K562 (cell line): ENCODE data around the gene CEP85L. TPM values are rescaled to one million over a fixed set of nuclear protein-coding genes. Genes with fewer than 3 reads are reported as not detected.

ENCODE experiments used
- ATAC-seq: fragments of 200-7000 bp; cut with Tn5 transposase; 3 replicates; pipeline ENCODE4 v1.9.1; 2020; ENCODE audit warnings: moderate library complexity
- BruUV-seq: library from RNA; stranded (reverse); fragments of 400-500 nt; replicated peaks from 2 replicates; lab custom pipeline; 2021; lab: Mats Ljungman, UMichigan
- CTCF ChIA-PET: fragments of 300-600 bp; formaldehyde crosslinking; extraction: SDS; loops from one replicate; lab custom pipeline; 2021; ENCODE audit warnings: low intra/inter-chr PET ratio; lab: Yijun Ruan, JAX
- POLR2A ChIA-PET: fragments of 300-600, 350-650 bp; sonication (Branson Sonifier 250); formaldehyde crosslinking; extraction: SDS; loops from one replicate; lab custom pipeline; 2021; ENCODE audit warnings: antibody characterized with exemption, inconsistent platforms; lab: Yijun Ruan, JAX
- DNase-seq, 4 experiments: peaks; one replicate each; pipeline versions ENCODE4 v3.0.0 to v3.0.0-alpha.2; 2011 to 2018; ENCODE audit warnings: low spot score in 3 of 4, mixed read lengths in 3 of 4; ENCODE audit errors: extremely low read depth in 1 of 4
- FAIRE-seq: peaks from 2 replicates; lab custom pipeline; 2011; peaks lifted over from hg19 to GRCh38; lab: Jason Lieb, UNC
- H2AFZ ChIP-seq: 2 replicates; pipeline ENCODE4 v1.6.0; 2011; ENCODE audit warnings: low read depth, low read length, control low read depth, inconsistent platforms
- H3K27ac ChIP-seq: fragments of 200-600 bp; 3 replicates; pipeline ENCODE4 v1.8.0; 2011; ENCODE audit warnings: low read depth, mild to moderate bottlenecking, control low read depth, inconsistent platforms, low read length, moderate library complexity, mixed read lengths; ENCODE audit errors: extremely low read depth
- H3K27me3 ChIP-seq, 2 experiments: fragments of 300-600 bp in 1 of 2; 2 replicates in 1 of 2; 3 replicates in 1 of 2; pipeline versions ENCODE4 v1.6.0 to v1.8.0; 2011; ENCODE audit warnings: inconsistent platforms in 2 of 2, low read length in 2 of 2, mild to moderate bottlenecking in 1 of 2, mixed read lengths in 1 of 2, moderate library complexity in 1 of 2; ENCODE audit not compliant: control insufficient read depth in 2 of 2, insufficient read depth in 2 of 2
- H3K36me3 ChIP-seq: fragments of 300-600 bp; 3 replicates; pipeline ENCODE4 v1.8.0; 2011; ENCODE audit warnings: mild to moderate bottlenecking, low read length, inconsistent platforms; ENCODE audit not compliant: control insufficient read depth, insufficient read depth
- H3K4me1 ChIP-seq, 2 experiments: fragments of 200-600 bp in 1 of 2; replicated peaks in 1 of 2; 2 replicates in 1 of 2; 3 replicates in 1 of 2; pipeline versions ENCODE4 v1.5.1 to v1.8.0; 2011; ENCODE audit warnings: inconsistent platforms in 2 of 2, low read length in 2 of 2, mild to moderate bottlenecking in 1 of 2, mixed read lengths in 1 of 2, moderate library complexity in 1 of 2; ENCODE audit not compliant: control insufficient read depth in 2 of 2, insufficient read depth in 2 of 2
- H3K4me2 ChIP-seq: 2 replicates; pipeline ENCODE4 v1.6.1; 2011; ENCODE audit warnings: low read length, control low read depth, inconsistent platforms, mixed read lengths; ENCODE audit not compliant: insufficient read depth
- H3K4me3 ChIP-seq: fragments of 200-600 bp; sonication (generic), shearing (Covaris generic); 2 replicates; pipeline ENCODE4 v1.5.1; 2016; ENCODE audit warnings: control low read depth, inconsistent platforms
- H3K79me2 ChIP-seq: fragments of 200-600 bp; 3 replicates; pipeline ENCODE4 v1.8.0; 2011; ENCODE audit warnings: low read length, inconsistent platforms; ENCODE audit not compliant: control insufficient read depth, insufficient read depth
- H3K9ac ChIP-seq, 2 experiments: 2 replicates each; pipeline versions ENCODE4 v1.6.0 to v1.6.1; 2011; ENCODE audit warnings: low read depth in 2 of 2, low read length in 2 of 2, control low read depth in 1 of 2, inconsistent platforms in 1 of 2, mild to moderate bottlenecking in 1 of 2, mixed read lengths in 1 of 2; ENCODE audit not compliant: insufficient read depth in 1 of 2
- H3K9me1 ChIP-seq: one replicate; pipeline ENCODE4 v1.6.0; 2011; ENCODE audit warnings: inconsistent platforms, mild to moderate bottlenecking, low read length, moderate library complexity; ENCODE audit not compliant: control insufficient read depth, insufficient read depth
- H3K9me3 ChIP-seq: replicated peaks from 2 replicates; pipeline ENCODE4 v1.5.1; 2011; ENCODE audit warnings: low read depth, low read length, inconsistent platforms; ENCODE audit not compliant: control insufficient read depth, insufficient read depth
- H4K20me1 ChIP-seq: replicated peaks from 2 replicates; pipeline ENCODE4 v1.6.1; 2011; ENCODE audit warnings: low read length, inconsistent platforms, mixed read lengths; ENCODE audit not compliant: control insufficient read depth, insufficient read depth
- CBFB ChIP-seq: sonication (generic); formaldehyde crosslinking; IDR thresholded peaks from 2 replicates; pipeline ENCODE4 v1.4.0; 2020; ENCODE audit warnings: mild to moderate bottlenecking, missing genetic modification reagents
- CREB5 ChIP-seq: fragments of 250-450 bp; sonication (Bioruptor Pico); IDR thresholded peaks from 2 replicates; pipeline ENCODE4 v1.5.0; 2020; ENCODE audit warnings: mild to moderate bottlenecking
- FOXP1 ChIP-seq: sonication (generic); formaldehyde crosslinking; IDR thresholded peaks from 2 replicates; pipeline ENCODE4 v1.8.0; 2022; ENCODE audit warnings: mild to moderate bottlenecking, missing genetic modification reagents
- GTF2E2 ChIP-seq: fragments of 200-800 bp; sonication (Bioruptor generic); IDR thresholded peaks from 2 replicates; pipeline ENCODE4 v1.6.1; 2016; ENCODE audit warnings: missing genetic modification characterization, missing compliant biosample characterization
- GTF3C2 ChIP-seq: IDR thresholded peaks from 3 replicates; pipeline ENCODE4 v1.6.1; 2011; ENCODE audit warnings: borderline replicate concordance, mild to moderate bottlenecking, moderate library complexity; ENCODE audit not compliant: insufficient read length; ENCODE audit errors: extremely low read depth
- MCM3 ChIP-seq: fragments of 450-650 bp; IDR thresholded peaks from 2 replicates; pipeline ENCODE4 v1.6.1; 2016
- NCOR1 ChIP-seq: fragments of 450-650 bp; IDR thresholded peaks from 2 replicates; pipeline ENCODE4 v1.6.1; 2016; ENCODE audit warnings: mild to moderate bottlenecking, moderate library complexity
- RFX1 ChIP-seq: fragments of 450-650 bp; IDR thresholded peaks from 2 replicates; pipeline ENCODE4 v1.6.1; 2016; ENCODE audit warnings: mild to moderate bottlenecking, moderate library complexity
- SOX6 ChIP-seq: fragments of 450-650 bp; IDR thresholded peaks from 2 replicates; pipeline ENCODE4 v1.6.1; 2014; ENCODE audit warnings: mild to moderate bottlenecking
- TSC22D4 ChIP-seq: fragments of 450-650 bp; IDR thresholded peaks from 2 replicates; pipeline ENCODE4 v1.6.1; 2016; ENCODE audit warnings: missing genetic modification characterization, missing biosample characterization, control low read depth
- ZBTB49 ChIP-seq: sonication (generic); formaldehyde crosslinking; IDR thresholded peaks from 2 replicates; pipeline ENCODE4 v1.8.0; 2022; ENCODE audit warnings: missing genetic modification reagents, mild to moderate bottlenecking, borderline replicate concordance
- WGBS: fragments of 100-300 bp; shearing (Covaris generic); methylation state at CpG from one replicate; pipeline ENCODE4 v1.1.6; 2016; ENCODE audit warnings: low coverage, mixed read lengths; ENCODE audit not compliant: insufficient coverage; ENCODE audit errors: missing lambda C conversion rate; 5-methylcytosine and 5-hydroxymethylcytosine counted together
- in situ Hi-C: fragments of 300-500 bp; cut with MboI; formaldehyde crosslinking; loops from 4 replicates; pipeline ENCODE4 v1.15.0; 2018; ENCODE audit warnings: inconsistent platforms, mixed read lengths
- intact Hi-C: fragments of 100-400 bp; cut with micrococcal nuclease; formaldehyde crosslinking; loops from 2 replicates; pipeline ENCODE4 v1.14.2; 2022
- polyA plus RNA-seq, 8 experiments: library from polyadenylated mRNA; depleted of rRNA in 4 of 8; stranded (reverse) in 5 of 8; unstranded in 3 of 8; fragments of >200 nt; fragmentation: Nextera tagmentation in 2 of 8; fragmentation: Illumina TruSeq in 1 of 8; extraction: Ambion mirVana in 2 of 8; extraction: Trizol in 1 of 8; gene quantifications; 2 replicates each; pipeline versions ENCODE4 v1.2.1 to v1.2.3, GENCODE V29; 2011 to 2014; ENCODE audit warnings: inconsistent platforms in 1 of 8, missing spikeins in 1 of 8
- total RNA-seq, 7 experiments: library from RNA; depleted of rRNA in 6 of 7; stranded (reverse); fragments of >200 nt in 6 of 7; fragmentation: Illumina TruSeq in 2 of 7; extraction: Trizol in 2 of 7; gene quantifications; 2 replicates each; pipeline versions ENCODE4 v1.2.1 to v1.2.3, GENCODE V29; 2011 to 2021; ENCODE audit warnings: low replicate concordance in 1 of 7

CEP85L gene
- total and polyA plus RNA-seq, 9 of the 15 experiments (the other 6 are each of a cell fraction or from before 2014, with no cell fraction given): 4.5 to 15.8 (median 8.3) TPM

GRCh38 chr6:118589186-118589585, 62.2 kb downstream of the CEP85L start:
- POLR2A ChIA-PET: interaction anchor here (0.9 kb wide), 1 partner anchor 278 kb away, joined by 3 read pairs; no protein-coding TSS in a partner anchor
- DNase-seq: no peak
- H3K79me2 ChIP-seq: peaks cover 7% of the 10 kb centered on the region; the same call in 1 of the 3 replicates
- no peak overlapping the region for H2AFZ ChIP-seq
- no peaks in the 10 kb centered on the region; the same call in 2 of the 3 replicates for H3K36me3 ChIP-seq
- intact Hi-C loops (no loop called here), in situ Hi-C loops (no loop called here)
- no peak for ATAC-seq
- no peaks in the 10 kb centered on the region for H3K4me1 ChIP-seq
- H3K27ac ChIP-seq: no peak overlapping the region
- no peak overlapping the region for H3K4me3 ChIP-seq
- no peaks in the 10 kb centered on the region for H3K9me3 ChIP-seq
- no peaks in the 10 kb centered on the region for H3K27me3 ChIP-seq
- no peaks in the 10 kb centered on the region for H3K9me1 ChIP-seq
- no peak for FAIRE-seq
- no peaks in the 10 kb centered on the region; the same call in 1 of the 2 replicates for H4K20me1 ChIP-seq
- 71% methylated on average over 4 of the region's 4 CpGs for WGBS
- TF ChIP-seq SOX6: no peak
- no peak for TF ChIP-seq FOXP1 (CRISPR knock-in tag)
- no peak for TF ChIP-seq GTF3C2
- TF ChIP-seq NCOR1: no peak
- TF ChIP-seq GTF2E2 (tag): no peak
- TF ChIP-seq MCM3: no peak
- TF ChIP-seq CREB5 (CRISPR knock-in tag): no peak
- TF ChIP-seq CBFB (CRISPR knock-in tag): no peak
- no peak for TF ChIP-seq RFX1
- TF ChIP-seq TSC22D4 (tag): no peak
- no peak for TF ChIP-seq ZBTB49 (CRISPR knock-in tag)
- TF ChIP-seq, all 486 proteins: peak for 0
- Histone ChIP-seq H3K4me2 (no peak overlapping the region), H3K9ac (no peak overlapping the region)
- CTCF ChIA-PET: no interaction called here
- BruUV-seq: no TSS peak
